Measurements from ENCODE around the gene PPP2R3A.
"Not testable (repeated sequence)": the region's sequence is repeated elsewhere in the genome, so short reads cannot be mapped to it uniquely, and the experiment has no call there.

Gene PPP2R3A

DNA sequence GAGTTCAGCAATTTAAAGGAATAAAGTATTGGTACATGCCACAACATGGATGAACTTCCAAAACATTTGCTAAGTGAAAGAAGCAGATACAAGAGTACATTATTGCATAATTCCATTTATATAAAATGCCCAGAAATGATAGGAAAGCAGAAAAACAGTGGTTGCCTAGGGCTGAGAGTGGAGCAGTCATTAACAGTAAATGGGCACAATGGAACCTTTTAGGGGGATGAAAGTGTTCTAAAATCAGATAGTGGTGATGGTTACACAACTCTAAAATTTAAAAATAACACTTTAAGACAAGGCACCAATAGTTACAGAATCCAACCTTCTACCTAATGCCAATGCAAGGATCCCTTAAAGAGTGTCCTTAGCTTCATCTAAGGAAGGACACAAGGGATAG is 196.0 kb downstream of the PPP2R3A start:
- DNase-seq, result no peak

DNA sequence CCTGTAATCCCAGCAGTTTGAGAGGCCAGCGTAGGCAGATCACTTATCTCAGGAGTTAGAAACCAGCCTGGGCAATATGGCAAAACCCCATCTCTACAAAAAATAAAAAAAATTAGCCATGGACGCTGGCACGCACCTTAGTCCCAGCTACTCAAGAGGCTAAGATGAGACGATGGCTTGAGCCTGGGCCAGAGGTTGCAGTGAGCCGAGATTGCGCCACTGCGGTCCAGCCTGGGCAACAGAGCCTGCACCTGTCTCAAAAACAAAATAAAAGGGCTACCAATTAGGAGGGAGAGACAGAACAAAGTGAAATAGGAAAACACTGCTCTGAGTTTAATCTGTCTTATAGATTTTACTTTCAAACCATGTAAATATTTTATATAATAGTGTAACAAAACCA is 196.8 kb downstream of the PPP2R3A start:
- no peak for DNase-seq

DNA sequence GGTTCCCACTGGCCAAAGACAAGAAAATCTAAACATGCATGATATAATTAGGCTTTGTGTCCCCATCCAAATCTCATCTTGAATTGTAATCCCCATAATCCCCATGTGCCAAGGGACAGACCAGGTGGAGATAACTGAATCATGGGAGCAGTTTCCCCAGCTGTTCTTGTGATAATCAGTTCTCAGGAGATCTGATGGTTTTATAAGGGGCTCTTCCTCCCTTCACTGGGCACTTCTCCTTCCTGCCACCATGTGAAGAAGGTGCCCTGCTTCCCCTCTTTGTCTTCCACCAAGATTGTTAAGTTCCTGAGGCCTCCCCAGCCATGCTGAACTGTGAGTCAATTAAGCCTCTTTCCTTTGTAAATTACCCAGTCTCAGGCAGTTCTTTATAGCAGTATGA is 198.1 kb downstream of the PPP2R3A start:
- not testable (repeated sequence) for DNase-seq

DNA sequence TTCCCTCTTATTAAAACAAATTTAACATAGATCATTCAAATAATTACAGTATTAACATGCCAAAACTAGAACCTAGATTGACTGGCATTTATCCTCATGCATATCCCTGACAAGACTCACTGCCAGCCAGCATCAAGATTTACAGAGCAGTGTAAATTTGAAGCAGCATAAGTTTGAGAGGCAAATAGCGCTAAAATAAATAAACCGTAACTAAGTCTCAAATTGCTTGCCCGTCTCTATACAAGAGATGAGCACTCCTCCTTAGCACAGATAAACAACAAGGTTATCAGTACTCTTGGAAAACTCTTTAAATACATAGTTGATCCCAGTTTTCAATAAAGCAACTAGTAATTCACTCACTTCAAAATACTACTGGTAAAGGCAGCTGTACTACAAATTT is 201.0 kb downstream of the PPP2R3A start:
- DNase-seq, result no peak

DNA sequence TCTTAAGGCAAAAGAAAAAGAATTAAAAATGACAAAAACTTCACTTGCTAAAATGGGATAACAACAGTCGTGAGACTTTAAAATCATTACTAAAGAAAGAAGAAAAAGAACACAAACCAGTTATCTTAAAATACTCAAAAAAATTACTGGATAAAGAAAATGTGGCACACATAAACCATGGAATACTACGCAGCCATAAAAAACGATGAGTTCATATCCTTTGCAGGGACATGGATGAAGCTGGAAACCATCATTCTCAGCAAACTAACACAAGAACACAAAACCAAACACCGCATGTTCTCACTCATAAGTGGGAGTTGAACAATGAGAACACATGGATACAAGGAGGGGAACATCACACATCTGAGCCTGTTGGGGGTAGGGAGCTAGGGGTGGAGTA is 202.7 kb downstream of the PPP2R3A start:
- DNase-seq, result not testable (repeated sequence)

DNA sequence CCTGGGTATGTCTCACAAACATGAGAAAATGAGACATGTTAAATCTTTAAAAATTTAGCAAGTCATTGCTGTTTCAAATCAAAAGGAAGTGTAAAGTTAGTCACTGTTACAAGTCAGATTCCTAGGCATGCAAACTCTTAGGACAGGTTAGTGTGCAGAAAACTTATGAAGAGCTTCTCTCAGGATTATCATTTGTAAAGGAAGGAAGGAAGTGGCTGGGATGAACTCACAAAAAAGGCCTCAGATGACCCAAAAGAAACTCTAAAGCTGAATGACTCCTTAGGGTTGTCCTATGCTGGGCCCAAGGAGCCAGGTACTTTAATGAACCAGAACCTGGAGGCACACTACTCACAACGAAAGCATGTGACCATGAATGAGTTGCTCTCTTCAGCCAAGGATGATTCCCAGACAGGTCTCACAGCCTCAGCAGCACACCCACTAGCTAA is 205.6 kb downstream of the PPP2R3A start:
- DNase-seq, result no peak

DNA sequence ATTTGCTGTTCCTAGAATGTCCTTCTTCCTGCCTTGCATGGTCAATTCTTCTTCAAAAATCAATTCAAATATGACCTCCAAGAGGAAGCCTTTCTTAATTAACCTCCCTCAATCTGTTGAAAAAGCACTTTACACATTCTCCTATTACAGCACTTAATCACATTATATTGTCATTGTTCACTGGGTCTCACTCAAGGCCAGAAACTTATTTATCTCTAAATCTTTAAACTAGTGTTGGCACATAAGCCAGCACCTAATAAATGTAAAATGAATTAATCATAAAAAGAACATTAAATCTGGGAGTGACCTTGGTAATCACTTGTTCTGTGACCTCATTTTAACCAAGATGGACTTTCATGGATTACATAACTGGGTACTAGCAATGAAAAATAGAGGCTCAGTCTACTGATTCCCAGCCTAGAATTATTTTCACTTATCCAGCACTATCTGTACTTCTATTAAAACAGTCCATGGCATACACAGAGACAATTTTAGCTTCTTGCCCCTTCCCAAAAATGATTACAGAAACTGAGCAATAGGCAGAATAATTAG is 208.5 kb downstream of the PPP2R3A start:
- no peak for DNase-seq

DNA sequence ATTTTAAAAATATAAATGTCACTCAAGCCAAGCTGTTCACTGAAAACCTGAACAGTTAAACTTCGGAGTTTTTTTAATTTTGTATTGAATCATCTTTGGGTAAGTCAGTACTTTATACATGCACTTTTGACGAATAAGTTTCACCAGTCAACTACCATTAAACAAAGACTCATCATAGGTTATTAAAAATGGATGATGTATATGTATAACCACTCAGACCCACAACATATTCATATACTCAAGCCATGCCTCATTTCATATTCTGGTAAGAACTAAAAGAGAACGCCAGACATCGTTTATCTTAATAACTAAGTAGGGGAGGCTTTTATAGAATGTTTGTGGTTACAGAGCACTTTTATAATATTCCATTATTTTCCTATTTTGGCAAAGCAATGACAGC is 212.3 kb downstream of the PPP2R3A start:
- DNase-seq, result no peak

DNA sequence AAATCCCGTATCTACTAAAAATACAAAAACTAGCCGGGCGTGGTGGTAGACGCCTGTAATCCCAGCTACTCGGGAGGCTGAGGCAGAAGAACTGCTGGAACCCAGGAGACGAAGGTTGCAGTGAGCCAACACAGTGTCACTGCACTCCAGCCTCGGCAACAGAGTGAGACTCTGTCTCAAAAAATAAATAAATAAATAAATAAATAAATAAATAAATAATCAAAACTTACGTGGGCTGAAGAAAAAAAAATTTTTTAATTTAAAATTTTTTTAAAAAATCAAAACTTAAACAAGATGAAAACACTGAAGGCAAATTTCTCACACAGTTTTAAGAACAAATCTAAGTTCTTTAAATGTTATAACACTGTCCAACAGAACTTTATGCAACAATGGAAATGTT is 216.2 kb downstream of the PPP2R3A start:
- DNase-seq, result no peak

DNA sequence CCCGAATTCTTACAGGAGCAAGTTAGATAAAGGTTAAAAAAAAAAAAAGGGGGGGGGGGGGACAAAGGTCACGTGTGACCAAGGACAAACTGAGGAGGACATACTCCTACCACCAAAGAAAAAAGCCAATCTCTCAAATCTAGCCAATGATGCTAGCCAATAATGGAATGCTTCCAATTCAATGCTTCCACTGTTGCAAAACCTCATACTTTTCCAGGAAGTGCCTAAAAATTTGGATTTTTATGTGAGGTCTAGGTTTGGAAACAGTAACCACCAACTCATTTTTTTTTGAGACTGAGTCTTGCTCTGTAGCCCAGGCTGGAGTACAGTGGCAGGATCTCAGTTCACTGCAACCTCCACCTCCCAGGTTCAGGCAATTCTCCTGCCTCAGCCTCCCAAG is 219.2 kb downstream of the PPP2R3A start:
- DNase-seq, result no peak

DNA sequence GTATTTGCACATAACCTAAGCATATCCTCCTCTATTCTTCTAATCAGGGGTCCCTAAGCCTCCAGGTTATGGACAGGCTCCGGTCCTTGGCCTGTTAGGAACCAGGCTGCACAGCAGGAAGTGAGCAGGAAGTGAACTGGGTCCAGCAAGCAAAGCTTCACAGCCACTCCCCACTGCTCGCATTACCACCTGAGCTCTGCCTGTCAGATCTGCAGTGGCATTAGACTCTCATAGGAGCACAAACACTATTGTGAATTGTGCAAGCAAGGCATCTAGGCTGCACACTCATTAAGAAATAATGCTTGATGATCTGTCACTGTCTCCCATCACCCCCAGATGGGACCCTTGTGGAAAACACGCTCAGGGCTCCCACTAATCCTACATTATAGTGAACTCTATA is 220.8 kb downstream of the PPP2R3A start:
- DNase-seq, result no peak

DNA sequence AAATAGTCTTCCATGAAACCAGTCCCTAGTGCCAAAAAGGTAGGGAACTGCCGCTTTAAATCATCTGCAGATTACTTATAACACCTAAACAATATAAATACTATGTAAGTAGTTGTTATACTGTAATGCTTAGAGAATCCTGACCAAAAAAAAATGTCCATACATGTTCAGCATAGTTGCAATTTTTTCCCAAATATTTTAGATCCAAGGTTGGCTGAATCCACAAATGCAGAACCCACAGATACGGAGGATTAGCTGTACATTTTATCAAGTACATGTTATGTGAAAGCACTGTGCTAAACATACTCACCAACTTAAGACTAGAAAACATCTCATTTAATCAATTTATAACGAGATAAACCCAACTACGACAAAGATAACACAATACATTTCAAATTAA is 221.3 kb downstream of the PPP2R3A start:
- DNase-seq, result no peak

DNA sequence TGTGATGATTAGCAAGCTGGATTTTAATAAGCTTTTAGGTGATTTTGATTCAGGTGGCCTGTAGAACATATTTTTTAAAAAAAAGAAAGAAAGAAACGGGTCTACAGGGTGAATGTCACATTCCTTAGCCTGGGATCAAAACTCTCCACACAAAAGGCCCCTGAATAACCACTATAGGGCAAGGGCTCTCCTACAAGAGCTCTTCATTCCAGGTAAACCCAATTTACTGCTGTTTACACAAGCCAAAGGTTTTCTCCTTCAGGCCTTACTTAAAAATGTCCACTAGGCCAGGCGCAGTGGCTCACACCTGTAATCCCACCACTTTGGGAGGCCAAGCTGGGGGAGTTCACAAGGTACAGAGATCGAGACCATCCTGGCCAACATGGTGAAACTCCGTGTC is 222.3 kb downstream of the PPP2R3A start:
- no peak for DNase-seq

DNA sequence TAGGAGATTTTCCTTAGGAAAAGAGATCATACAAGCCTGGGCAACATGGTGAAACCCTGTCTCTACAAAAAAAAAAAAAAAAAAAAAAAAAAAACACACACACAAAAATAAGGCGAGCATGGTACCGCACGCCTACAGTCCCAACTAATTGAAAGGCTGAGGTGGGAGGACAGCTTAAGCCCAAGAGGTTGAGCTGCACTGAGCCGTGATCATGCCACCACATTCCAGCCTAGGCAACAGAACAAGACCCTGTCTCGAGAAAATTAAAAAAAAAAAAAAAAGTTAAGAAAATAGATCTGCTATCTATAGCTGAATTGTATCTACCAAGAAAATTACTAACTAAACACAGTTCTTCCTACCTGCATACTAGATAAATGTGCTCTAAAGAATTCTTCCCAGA is 223.5 kb downstream of the PPP2R3A start:
- DNase-seq, result no peak

DNA sequence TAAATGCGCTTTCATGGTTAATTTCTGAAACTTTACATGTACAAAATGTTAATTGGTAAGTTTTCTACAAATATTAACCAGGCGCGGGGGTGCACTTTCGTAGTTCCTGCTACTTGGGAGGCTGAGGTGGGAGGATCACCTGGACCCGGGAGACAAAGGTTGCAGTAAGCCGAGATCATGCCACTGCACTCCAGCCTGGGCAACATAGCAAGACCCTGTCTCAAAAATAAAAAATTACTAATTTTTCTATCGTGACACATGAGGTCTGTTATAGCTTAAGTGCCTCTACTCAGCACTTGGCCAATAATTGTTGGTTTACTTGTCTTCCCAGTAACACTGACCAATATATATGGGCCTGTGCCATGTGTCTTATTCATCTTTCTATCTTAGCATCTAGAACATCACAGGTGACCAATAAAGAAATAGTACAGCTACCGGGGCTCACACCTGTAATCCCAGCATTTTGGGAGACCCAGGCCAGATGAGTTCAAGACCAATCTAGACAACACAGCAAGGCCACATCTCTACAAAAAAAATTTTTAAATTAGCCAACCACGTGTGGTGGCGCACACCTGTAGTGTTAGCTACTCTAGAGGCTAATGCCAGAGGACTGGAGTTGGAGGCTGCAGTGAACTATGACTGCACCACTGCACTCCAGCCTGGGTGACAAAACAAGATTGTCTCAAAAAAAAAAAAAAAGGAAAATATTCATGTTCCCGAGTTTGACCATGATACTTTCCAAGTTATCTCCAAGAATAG is 224.5 kb downstream of the PPP2R3A start:
- DNase-seq, result no peak

DNA sequence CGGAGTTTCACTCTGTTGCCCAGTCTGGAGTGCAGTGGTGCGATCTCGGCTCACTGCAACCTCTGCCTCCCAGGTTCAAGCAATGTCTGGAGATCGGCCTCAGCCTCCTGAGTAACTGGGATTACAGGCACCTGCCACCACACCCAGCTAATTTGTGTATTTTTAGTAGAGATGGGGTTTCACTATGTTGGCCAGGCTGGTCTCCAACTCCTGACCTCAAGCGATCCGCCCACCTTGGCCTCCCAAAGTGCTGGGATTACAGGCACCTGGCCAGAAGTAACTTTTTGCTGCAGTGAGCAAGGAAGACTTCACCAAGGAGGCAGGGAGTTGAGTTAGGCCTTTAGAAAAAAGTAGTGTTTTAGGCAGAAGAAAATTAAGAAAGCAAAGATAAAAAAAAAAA is 226.7 kb downstream of the PPP2R3A start:
- DNase-seq, result not testable (repeated sequence)

DNA sequence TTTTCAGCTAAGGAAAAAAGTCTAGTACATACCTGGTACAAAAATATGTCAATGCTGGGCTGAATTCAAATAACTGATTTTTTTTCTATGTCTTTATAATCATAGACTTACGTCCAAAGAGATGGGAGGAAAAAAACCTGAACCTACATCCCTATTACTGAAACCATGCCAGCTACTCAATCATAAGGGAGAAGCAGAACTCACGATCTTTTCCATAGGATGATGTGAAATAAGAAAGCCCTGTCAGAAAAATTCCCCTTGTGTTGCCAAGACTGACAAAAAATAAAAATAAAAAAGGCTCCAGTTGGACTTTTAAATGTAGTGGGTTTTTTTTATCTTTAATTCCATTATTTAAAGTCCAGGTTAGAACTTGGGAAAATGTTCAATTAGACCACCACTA is 227.3 kb downstream of the PPP2R3A start:
- no peak for DNase-seq

DNA sequence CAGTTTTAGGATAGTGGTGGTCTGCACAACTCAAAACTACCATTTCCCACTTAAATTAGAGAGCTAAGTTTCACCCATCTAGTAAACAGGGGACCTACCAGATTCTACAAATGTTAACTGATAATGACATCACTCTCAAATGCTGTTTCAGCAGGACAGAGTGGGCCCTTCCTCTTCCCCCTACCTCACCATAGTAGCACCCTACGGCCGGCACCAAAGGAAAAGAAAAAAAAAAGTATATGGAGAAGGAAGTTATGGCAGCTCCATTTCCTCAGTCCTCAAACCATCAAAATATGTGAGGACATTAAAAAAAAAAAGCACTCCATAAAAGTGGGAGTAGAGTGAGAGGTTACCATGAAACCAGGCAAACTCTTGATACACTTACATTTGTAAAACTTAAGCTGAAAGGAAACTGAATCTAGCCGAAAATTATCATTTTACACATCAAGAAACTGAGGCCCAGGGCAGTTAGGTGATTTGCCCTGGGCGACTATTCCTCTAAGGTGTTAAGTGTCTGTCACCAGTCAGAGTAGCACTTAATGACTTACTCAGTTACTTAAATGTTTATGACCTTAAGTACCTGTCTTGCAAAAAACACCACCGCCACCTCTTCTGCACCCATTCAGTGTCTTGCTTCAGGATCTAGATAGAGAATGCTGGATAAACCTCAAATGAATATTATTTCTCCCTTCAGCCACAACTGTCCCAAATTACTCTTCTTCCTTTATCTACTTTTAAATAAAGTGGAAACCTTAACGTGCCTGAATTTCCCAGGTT is 227.9 kb downstream of the PPP2R3A start:
- DNase-seq, result no peak

DNA sequence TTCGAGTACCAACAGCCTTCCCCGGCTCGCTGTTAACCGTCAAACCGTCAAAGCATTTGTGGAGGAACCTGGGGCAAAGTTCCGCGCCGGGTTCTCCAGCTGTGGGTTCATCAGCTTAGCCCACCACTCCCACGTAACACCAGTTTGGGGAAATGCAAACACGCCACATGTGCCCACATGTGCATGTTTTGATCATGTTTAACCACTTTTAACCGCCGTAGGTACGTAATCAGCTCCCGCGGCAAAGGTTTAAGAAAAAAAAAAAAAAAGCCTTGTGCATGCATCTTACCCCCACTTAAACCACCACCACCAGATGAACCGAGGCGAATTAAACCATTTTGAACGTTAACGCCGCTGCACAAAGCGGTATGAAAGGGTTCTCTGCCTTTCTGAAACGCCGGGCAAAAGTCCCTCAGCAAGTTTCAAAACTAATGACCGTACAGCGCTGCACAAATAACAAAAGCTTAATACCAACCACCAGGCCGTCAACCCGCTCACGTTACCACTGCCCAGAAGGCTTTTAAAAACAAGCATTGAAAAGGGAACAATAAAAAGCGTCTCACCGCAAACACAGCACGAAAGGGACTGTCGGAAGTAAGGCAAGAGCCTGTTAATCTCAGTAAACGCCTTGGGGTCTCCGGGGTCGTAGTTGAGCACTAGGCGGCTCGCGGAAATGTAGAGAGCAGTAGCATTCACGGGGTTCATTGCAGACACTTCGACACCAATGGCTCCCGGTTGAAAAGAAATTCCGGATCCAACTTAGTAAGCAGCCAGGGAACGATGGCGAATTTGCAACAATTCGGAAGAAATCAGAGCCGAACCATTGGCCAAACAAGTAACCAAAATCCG is 229.1 kb downstream of the PPP2R3A start:
- DNase-seq, result peak; percentile 43 to 75

DNA sequence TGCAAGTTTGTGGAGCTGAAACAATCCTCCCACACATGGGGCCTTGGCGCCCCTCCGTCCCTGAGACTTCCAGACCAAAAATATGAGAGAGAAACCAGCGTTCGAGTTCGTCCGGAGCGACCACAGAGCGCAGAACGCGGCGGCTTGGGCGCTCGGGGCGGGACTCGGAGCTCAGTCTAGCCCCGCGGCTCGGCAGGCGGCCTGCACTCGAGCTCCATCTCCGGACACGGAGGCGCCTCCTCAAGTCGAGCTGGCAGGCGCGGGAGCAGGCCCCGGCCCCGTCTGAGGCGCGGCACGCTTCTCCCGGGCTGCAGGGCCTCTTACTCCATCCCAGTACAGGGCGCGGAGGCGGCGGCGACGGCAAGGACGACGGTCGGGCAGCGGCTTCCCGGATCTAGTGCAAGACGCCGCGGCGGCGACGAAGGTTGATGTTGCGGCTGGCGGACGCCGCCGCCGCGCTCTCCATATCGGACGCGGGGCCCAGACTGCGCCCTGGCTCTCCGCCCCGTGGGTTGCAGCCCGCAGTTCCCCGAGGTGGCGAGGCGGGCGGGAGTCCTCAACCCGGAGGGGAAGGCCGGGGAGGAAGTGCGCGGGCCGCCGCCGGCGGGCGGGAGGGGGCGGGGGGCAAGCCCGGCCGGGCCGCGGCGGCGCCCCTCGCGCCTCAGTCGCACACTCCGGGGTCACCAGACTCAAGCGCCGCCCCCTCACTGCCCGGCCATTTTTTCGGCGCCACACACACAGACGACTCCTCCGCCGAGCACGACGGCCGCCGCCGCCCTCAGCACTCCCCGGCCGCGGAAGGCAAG is 229.9 kb downstream of the PPP2R3A start:
- peak; percentile 65 to 68 for DNase-seq

DNA sequence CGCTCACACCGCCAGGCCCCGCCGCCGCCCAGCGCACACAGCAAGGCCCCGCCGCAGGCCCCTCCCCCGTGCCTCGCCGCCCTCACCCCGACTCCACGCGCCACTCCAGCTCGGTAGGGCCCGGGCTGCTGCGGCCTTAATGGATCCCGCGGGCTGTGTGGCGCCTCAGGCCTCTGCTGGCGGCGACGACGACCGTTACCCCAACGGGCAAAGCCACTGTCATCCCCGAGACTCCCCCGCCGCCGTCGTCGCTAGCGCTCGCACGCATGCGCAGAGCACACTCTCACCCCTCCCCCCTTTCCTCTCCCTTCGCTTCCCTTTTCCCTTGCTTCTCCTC is 230.5 kb downstream of the PPP2R3A start, which contains the start of gene MSL2:
Gene MSL2 (minus strand): TSS at position 272 of the 337 bp plus-strand sequence. CDS start 1,222 bp downstream, outside the sequence.
- no peak for DNase-seq
